Suprapubic skin (tissue), 4 donors: ENCODE measurements around the gene HOXD12. TPM values are rescaled to one million over a fixed set of nuclear protein-coding genes. Genes with fewer than 3 reads are reported as not detected.

Experiments used
- DNase-seq, 2 donors: peaks; one replicate each; pipeline ENCODE4 v3.0.0-alpha.2; 2019; ENCODE audit warnings: low spot score in 2 of 2
- H3K27ac ChIP-seq: fragments of 200-600 bp; sonication (generic); one replicate; pipeline ENCODE4 v1.5.1; 2019
- H3K27me3 ChIP-seq: fragments of 200-600 bp; sonication (generic); one replicate; pipeline ENCODE4 v1.5.1; 2019
- H3K36me3 ChIP-seq: fragments of 200-600 bp; sonication (generic); one replicate; pipeline ENCODE4 v1.5.1; 2019
- H3K4me1 ChIP-seq: fragments of 200-600 bp; sonication (generic); one replicate; pipeline ENCODE4 v1.5.1; 2019
- H3K4me3 ChIP-seq: fragments of 200-600 bp; sonication (generic); one replicate; pipeline ENCODE4 v1.5.1; 2019; ENCODE audit warnings: mild to moderate bottlenecking
- H3K9me3 ChIP-seq: fragments of 200-600 bp; sonication (generic); one replicate; pipeline ENCODE4 v1.5.1; 2019
- EP300 ChIP-seq: sonication (generic); formaldehyde crosslinking; IDR thresholded peaks from one replicate; pipeline ENCODE4 v1.6.1; 2017; ENCODE audit warnings: antibody characterized with exemption
- POLR2A ChIP-seq, 2 donors: fragments of 450-650 bp; IDR thresholded peaks; one replicate each; pipeline ENCODE4 v1.6.1; 2017; ENCODE audit warnings: antibody characterized with exemption in 2 of 2, mild to moderate bottlenecking in 2 of 2, moderate library complexity in 2 of 2
- POLR2AphosphoS5 ChIP-seq, 3 donors: sonication (generic); formaldehyde crosslinking; IDR thresholded peaks; one replicate each; pipeline ENCODE4 v1.6.1; 2017; ENCODE audit warnings: antibody characterized with exemption in 3 of 3
- WGBS: methylation state at CpG from one replicate; pipeline ENCODE4 v1.1.5; 2018; 5-methylcytosine and 5-hydroxymethylcytosine counted together
- total RNA-seq, 4 donors: library from RNA; depleted of rRNA; stranded (reverse); fragments of >200 nt; gene quantifications; one replicate each; pipeline ENCODE4 v1.1.0, GENCODE V29; 2016
- TF ChIP-seq, protein P1 (sequence below), 2 donors: fragments of 200-600 bp in 1 of 2; fragments of 450-650 bp in 1 of 2; sonication (generic) in 1 of 2; IDR thresholded peaks; one replicate each; pipeline ENCODE4 v1.5.1; 2016 to 2019; ENCODE audit warnings: antibody characterized with exemption in 2 of 2, mild to moderate bottlenecking in 1 of 2, moderate library complexity in 1 of 2

The HOXD12 gene
- total RNA-seq, 4 donors from 2014 or later, result not detected

DNA sequence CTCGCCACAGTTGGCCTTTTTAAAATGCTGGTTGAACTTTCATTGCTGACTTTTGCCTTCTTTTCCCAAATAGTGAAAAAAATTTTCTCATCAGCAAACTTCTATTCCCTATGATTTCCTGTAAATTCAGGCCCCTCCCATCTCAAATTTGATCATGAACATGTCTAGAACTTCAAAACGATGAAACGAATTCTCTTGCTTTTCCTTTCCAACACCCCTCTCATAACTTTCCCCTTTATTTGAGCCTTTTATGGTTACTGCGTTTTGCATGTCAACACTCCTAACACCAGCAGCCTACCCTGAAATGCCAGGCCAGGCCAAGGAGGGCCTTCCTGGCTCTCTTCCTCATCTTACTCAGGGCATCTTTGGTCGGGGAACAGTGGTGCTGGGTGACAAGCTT, 8.7 kb upstream of the HOXD12 start:
- Histone ChIP-seq H3K4me1 (peaks cover 36% of the 10 kb centered on the region), H3K36me3 (no peaks in the 10 kb centered on the region), H3K27me3 (peaks cover 100% of the 10 kb centered on the region), H3K27ac (no peak overlapping the region), H3K9me3 (no peaks in the 10 kb centered on the region), H3K4me3 (no peak overlapping the region)
- no peak for DNase-seq
- WGBS, result 38% methylated on average over 5 of the region's 5 CpGs
- TF ChIP-seq EP300 (no peak), POLR2AphosphoS5 (IDR thresholded peaks at IDR 0.05) (no peak), POLR2A (IDR thresholded peaks at IDR 0.05) (no peak)
- TF ChIP-seq, protein P1, sequence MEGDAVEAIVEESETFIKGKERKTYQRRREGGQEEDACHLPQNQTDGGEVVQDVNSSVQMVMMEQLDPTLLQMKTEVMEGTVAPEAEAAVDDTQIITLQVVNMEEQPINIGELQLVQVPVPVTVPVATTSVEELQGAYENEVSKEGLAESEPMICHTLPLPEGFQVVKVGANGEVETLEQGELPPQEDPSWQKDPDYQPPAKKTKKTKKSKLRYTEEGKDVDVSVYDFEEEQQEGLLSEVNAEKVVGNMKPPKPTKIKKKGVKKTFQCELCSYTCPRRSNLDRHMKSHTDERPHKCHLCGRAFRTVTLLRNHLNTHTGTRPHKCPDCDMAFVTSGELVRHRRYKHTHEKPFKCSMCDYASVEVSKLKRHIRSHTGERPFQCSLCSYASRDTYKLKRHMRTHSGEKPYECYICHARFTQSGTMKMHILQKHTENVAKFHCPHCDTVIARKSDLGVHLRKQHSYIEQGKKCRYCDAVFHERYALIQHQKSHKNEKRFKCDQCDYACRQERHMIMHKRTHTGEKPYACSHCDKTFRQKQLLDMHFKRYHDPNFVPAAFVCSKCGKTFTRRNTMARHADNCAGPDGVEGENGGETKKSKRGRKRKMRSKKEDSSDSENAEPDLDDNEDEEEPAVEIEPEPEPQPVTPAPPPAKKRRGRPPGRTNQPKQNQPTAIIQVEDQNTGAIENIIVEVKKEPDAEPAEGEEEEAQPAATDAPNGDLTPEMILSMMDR (IDR thresholded peaks at IDR 0.05), result no peak

DNA sequence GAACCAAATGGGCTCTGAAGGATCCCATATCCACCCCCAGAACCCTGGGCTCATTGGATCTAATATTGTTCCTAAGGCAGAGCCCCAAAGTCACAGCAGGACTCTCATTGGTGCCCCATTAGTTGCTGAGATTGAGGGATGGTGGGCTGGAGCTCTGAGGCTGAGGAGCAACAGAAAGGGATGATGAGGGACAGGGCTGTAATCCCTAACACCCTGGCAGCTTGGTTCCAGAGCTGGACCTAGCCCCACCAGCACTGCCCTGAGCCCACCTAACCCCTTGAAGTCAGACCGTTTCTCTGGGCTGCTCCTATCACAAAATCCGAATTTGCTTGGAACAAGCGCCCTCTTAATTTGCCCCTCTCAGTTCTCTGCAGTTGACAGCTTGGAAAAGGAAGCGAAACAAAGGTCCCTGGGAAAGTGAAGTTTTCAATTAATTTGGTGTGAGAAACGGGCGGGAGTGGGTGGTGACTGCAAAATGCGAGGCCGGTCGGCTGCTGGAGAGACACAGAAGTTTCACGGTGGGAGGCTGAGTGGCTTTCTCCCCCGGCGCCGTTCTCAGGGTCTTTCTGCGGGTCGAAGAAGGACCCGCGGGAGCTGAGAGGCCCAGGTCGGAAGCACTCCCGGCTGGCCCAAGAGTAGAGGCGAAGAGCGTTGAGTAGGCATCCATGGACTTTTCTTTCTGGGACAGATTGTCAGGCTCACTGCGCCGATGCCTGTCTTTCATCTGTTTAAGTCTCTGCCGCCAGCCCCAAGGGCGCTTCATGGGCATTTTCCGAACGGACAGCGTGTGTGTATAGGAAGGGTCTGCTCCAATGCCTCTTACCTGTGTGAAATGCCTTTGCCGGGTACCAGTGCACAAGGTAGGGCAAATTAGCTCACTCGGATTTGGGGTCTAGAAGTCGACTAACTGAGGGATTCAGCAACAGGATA, 8.0 kb upstream of the HOXD12 start:
- H3K9me3 ChIP-seq, result no peaks in the 10 kb centered on the region
- peaks cover 100% of the 10 kb centered on the region for H3K27me3 ChIP-seq
- TF ChIP-seq POLR2A (IDR thresholded peaks at IDR 0.05) (no peak), POLR2AphosphoS5 (IDR thresholded peaks at IDR 0.05) (no peak), EP300 (no peak)
- TF ChIP-seq, protein P1 (IDR thresholded peaks at IDR 0.05), result no peak
- DNase-seq, result peak in 1 of 2 donors; percentile 50
- H3K27ac ChIP-seq, result no peak overlapping the region
- 12% methylated on average over 24 of the region's 31 CpGs for WGBS
- peaks cover 32% of the 10 kb centered on the region for H3K4me1 ChIP-seq
- H3K4me3 ChIP-seq, result no peak overlapping the region
- no peaks in the 10 kb centered on the region for H3K36me3 ChIP-seq

DNA sequence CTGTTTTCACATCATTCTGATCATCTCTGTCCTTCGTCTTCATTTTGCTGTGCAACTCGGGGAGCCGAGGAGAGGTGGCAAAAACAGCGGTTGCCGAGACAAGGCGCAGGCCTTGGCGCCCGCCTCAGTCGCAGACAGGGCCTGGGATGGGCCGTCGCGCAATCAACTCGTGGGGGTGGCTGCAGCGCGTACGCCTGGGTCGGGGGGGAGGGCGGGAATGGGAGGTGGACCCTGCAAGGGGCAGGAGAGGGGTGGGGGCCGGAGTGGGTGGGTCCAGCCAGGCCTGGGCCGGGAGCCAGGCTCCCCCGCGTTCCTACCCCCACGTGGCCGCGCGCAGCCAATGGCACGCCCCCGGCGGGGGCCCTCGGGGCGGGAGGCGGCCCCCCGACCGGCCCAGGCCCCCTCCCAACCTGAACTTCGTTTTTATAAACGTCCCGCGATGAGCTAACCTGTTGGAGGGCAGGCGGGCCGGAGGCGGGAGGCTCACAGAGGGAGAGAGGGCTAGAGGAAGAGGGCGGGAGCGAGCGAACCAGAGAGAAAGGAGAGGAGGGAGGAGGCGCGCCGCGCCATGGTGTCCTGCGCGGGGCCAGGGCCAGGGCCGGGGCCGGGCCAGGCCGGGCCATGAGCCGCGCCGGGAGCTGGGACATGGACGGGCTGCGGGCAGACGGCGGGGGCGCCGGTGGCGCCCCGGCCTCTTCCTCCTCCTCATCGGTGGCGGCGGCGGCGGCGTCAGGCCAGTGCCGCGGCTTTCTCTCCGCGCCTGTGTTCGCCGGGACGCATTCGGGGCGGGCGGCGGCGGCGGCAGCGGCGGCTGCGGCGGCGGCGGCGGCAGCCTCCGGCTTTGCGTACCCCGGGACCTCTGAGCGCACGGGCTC, 7.1 kb upstream of the HOXD12 start, which contains the start of gene HOXD13:
Gene HOXD13 (plus strand): TSS at position 452 of the 875 bp plus-strand sequence. CDS start 170 bp downstream, at position 622.
- DNase-seq, result peak in 1 of 2 donors; percentile 34
- whole genome bisulfite sequencing, result 0% methylated on average over 14 of the region's 95 CpGs
- TF ChIP-seq POLR2AphosphoS5 (IDR thresholded peaks at IDR 0.05), result no peak
- TF ChIP-seq, protein P1 (IDR thresholded peaks at IDR 0.05), result no peak
- no peak for TF ChIP-seq POLR2A (IDR thresholded peaks at IDR 0.05)
- no peak for TF ChIP-seq EP300
- no peak within 1 kb of the TSS for H3K27ac ChIP-seq
- H3K4me3 ChIP-seq, result peak within 1 kb of the TSS; percentile 46
- H3K9me3 ChIP-seq, result no peaks in the 10 kb centered on the region
- H3K4me1 ChIP-seq, result peaks cover 42% of the 10 kb centered on the region
- H3K27me3 ChIP-seq, result peaks cover 100% of the 10 kb centered on the region
- no peaks in the 10 kb centered on the region for H3K36me3 ChIP-seq

DNA sequence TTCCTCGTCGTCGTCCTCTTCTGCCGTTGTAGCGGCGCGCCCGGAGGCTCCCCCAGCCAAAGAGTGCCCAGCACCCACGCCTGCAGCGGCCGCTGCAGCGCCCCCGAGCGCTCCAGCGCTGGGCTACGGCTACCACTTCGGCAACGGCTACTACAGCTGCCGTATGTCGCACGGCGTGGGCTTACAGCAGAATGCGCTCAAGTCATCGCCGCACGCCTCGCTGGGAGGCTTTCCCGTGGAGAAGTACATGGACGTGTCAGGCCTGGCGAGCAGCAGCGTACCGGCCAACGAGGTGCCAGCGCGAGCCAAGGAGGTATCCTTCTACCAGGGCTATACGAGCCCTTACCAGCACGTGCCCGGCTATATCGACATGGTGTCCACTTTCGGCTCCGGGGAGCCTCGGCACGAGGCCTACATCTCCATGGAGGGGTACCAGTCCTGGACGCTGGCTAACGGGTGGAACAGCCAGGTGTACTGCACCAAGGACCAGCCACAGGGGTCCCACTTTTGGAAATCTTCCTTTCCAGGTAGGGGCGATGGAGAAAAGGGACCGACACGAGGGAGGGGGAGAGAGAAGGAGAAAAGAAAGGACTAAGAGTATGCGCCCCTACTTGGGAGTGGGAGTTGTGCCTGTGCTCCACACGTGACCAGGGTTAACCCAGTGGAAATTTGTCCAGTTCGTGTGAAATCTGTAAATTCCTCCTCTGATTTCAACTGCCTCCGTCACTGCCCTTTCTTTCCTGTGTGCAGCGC, 6.3 kb upstream of the HOXD12 start:
- 15% methylated on average over 8 of the region's 53 CpGs for WGBS
- Histone ChIP-seq H3K27me3 (peaks cover 100% of the 10 kb centered on the region), H3K9me3 (no peaks in the 10 kb centered on the region), H3K27ac (no peak overlapping the region), H3K36me3 (no peaks in the 10 kb centered on the region), H3K4me3 (peak overlapping the region; percentile 46), H3K4me1 (peaks cover 44% of the 10 kb centered on the region)
- TF ChIP-seq POLR2AphosphoS5 (IDR thresholded peaks at IDR 0.05) (no peak), EP300 (no peak), POLR2A (IDR thresholded peaks at IDR 0.05) (no peak)
- TF ChIP-seq, protein P1 (IDR thresholded peaks at IDR 0.05), result no peak
- peak in 1 of 2 donors; percentile 59 for DNase-seq
